ENCODE data around the gene MPP2. TPM values are rescaled to one million over a fixed set of nuclear protein-coding genes. Genes with fewer than 3 reads are reported as not detected.

MPP2 gene
- total and polyA plus RNA-seq, 2 of the 13 experiments (the other 11 are each of a cell fraction or from before 2014, with no cell fraction given), result 0.20 to 1.7 TPM

DNA sequence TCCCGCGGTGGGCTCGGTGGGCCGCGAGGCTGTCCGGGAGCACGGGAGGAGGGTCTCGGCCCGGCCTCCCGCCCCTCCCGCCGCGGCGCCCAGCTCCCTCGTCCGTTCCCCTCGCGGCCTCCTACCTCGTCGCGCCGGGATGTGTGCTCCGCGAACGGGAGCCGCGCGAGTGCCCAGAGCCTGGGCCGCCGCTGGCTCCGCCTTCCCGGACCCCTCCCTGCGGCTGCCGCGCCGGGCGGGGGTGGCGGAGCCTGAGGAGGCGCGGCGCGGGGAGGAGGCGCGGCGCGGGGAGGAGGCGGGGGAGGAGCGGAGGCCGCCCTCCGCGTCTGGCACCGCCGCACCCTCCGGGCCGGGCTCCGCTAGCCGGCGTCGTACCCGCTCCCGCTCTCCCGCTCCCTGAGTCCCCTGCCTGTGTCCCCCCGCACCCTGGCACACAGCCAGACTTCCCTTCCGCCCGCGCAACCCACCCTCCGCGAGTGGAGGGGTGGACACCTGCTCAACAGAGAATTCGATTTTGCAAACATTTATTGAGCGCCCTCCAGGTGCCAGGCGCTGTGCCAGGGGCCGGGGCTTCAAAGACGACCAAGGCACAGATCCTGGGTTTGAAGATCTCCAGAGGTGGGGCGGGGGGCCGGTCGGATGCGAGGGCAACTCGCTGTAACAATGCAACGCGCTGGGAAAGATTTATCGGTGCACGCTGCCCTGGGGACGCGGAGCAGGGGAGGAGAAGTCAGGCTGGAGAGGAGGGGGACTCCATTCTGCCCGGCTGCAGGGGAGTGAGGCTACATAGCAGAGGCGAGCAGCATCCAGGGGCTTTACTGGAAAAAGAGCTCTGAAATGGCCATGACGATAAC lies 74.1 kb downstream of the MPP2 start, which contains the start of gene MPP3 (continued):
- TF ChIP-seq, protein P1, sequence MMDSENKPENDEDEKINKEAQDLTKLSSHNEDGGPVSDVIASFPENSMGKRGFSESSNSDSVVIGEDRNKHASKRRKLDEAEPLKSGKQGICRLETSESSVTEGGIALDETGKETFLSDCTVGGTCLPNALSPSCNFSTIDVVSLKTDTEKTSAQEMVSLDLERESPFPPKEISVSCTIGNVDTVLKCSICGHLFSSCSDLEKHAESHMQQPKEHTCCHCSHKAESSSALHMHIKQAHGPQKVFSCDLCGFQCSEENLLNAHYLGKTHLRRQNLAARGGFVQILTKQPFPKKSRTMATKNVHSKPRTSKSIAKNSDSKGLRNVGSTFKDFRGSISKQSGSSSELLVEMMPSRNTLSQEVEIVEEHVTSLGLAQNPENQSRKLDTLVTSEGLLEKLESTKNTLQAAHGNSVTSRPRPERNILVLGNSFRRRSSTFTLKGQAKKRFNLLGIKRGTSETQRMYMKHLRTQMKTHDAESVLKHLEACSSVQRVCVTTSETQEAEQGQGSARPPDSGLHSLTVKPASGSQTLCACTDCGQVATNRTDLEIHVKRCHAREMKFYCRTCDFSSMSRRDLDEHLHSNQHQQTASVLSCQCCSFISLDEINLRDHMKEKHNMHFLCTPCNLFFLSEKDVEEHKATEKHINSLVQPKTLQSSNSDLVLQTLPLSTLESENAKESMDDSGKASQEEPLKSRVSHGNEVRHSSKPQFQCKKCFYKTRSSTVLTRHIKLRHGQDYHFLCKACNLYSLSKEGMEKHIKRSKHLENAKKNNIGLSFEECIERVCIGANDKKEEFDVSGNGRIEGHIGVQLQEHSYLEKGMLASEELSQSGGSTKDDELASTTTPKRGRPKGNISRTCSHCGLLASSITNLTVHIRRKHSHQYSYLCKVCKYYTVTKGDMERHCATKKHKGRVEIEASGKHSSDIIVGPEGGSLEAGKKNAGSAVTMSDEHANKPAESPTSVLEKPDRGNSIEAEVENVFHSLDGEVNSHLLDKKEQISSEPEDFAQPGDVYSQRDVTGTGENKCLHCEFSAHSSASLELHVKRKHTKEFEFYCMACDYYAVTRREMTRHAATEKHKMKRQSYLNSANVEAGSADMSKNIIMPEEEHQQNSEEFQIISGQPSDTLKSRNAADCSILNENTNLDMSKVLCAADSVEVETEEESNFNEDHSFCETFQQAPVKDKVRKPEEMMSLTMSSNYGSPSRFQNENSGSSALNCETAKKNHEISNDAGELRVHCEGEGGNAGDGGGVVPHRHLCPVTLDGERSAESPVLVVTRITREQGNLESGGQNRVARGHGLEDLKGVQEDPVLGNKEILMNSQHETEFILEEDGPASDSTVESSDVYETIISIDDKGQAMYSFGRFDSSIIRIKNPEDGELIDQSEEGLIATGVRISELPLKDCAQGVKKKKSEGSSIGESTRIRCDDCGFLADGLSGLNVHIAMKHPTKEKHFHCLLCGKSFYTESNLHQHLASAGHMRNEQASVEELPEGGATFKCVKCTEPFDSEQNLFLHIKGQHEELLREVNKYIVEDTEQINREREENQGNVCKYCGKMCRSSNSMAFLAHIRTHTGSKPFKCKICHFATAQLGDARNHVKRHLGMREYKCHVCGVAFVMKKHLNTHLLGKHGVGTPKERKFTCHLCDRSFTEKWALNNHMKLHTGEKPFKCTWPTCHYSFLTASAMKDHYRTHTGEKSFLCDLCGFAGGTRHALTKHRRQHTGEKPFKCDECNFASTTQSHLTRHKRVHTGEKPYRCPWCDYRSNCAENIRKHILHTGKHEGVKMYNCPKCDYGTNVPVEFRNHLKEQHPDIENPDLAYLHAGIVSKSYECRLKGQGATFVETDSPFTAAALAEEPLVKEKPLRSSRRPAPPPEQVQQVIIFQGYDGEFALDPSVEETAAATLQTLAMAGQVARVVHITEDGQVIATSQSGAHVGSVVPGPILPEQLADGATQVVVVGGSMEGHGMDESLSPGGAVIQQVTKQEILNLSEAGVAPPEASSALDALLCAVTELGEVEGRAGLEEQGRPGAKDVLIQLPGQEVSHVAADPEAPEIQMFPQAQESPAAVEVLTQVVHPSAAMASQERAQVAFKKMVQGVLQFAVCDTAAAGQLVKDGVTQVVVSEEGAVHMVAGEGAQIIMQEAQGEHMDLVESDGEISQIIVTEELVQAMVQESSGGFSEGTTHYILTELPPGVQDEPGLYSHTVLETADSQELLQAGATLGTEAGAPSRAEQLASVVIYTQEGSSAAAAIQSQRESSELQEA (CRISPR knock-in tag; IDR thresholded peaks at IDR 0.05; ENCODE audit: not compliant biosample characterization), result peak; percentile 9
- TF ChIP-seq ZNF784 (CRISPR knock-in tag; IDR thresholded peaks at IDR 0.05; ENCODE audit: borderline replicate concordance) (no peak), CCDC6 (CRISPR knock-in tag; IDR thresholded peaks at IDR 0.05) (peak; percentile 79; the same call in 1 of the 2 replicates), ZNF703 (CRISPR knock-in tag; IDR thresholded peaks at IDR 0.05; ENCODE audit: borderline replicate concordance) (no peak), ZSCAN31 (CRISPR knock-in tag; IDR thresholded peaks at IDR 0.05; ENCODE audit: low read depth) (0 out of 2 replicates have a peak, but pooled peaks have one; percentile 37), ZFP37 (CRISPR knock-in tag; IDR thresholded peaks at IDR 0.05; ENCODE audit: borderline replicate concordance) (no peak), NCOA1 (CRISPR knock-in tag; IDR thresholded peaks at IDR 0.05) (no peak), FUBP1 (CRISPR knock-in tag; IDR thresholded peaks at IDR 0.05; ENCODE audit: borderline replicate concordance) (no peak)
- TF ChIP-seq, protein P2, sequence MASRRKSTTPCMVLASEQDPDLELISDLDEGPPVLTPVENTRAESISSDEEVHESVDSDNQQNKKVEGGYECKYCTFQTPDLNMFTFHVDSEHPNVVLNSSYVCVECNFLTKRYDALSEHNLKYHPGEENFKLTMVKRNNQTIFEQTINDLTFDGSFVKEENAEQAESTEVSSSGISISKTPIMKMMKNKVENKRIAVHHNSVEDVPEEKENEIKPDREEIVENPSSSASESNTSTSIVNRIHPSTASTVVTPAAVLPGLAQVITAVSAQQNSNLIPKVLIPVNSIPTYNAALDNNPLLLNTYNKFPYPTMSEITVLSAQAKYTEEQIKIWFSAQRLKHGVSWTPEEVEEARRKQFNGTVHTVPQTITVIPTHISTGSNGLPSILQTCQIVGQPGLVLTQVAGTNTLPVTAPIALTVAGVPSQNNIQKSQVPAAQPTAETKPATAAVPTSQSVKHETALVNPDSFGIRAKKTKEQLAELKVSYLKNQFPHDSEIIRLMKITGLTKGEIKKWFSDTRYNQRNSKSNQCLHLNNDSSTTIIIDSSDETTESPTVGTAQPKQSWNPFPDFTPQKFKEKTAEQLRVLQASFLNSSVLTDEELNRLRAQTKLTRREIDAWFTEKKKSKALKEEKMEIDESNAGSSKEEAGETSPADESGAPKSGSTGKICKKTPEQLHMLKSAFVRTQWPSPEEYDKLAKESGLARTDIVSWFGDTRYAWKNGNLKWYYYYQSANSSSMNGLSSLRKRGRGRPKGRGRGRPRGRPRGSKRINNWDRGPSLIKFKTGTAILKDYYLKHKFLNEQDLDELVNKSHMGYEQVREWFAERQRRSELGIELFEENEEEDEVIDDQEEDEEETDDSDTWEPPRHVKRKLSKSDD (CRISPR knock-in tag; IDR thresholded peaks at IDR 0.05; ENCODE audit: low read depth), result no peak
- TF ChIP-seq, protein P3, sequence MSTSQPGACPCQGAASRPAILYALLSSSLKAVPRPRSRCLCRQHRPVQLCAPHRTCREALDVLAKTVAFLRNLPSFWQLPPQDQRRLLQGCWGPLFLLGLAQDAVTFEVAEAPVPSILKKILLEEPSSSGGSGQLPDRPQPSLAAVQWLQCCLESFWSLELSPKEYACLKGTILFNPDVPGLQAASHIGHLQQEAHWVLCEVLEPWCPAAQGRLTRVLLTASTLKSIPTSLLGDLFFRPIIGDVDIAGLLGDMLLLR (CRISPR knock-in tag; IDR thresholded peaks at IDR 0.05), result peak; percentile 27; the same call in 1 of the 2 replicates

Measured in HepG2 (cell line).